GM06990 (cell line): ENCODE results near the gene SLC5A6.

Experiments used
- DNase-seq: peaks from one replicate; pipeline ENCODE4 v3.0.0-alpha.2; 2011; ENCODE audit not compliant: insufficient read length; ENCODE audit errors: extremely low read depth
- H3K27me3 ChIP-seq: replicated peaks from 2 replicates; pipeline ENCODE4 v1.6.0; 2011; ENCODE audit warnings: low read length; ENCODE audit not compliant: control insufficient read depth, insufficient read depth
- H3K36me3 ChIP-seq: 2 replicates; pipeline ENCODE4 v1.5.1; 2011; ENCODE audit warnings: low read length; ENCODE audit not compliant: control insufficient read depth, insufficient read depth
- H3K4me3 ChIP-seq: replicated peaks from 2 replicates; pipeline ENCODE4 v1.5.1; 2011; ENCODE audit warnings: low read depth, mild to moderate bottlenecking, control low read depth, low read length
- TF ChIP-seq, protein P1 (sequence below): IDR thresholded peaks from 2 replicates; pipeline ENCODE4 v1.5.1; 2011; ENCODE audit warnings: low read length, control low read depth, mild to moderate bottlenecking, inconsistent platforms; ENCODE audit not compliant: insufficient read depth, poor library complexity, severe bottlenecking

The SLC5A6 gene

DNA sequence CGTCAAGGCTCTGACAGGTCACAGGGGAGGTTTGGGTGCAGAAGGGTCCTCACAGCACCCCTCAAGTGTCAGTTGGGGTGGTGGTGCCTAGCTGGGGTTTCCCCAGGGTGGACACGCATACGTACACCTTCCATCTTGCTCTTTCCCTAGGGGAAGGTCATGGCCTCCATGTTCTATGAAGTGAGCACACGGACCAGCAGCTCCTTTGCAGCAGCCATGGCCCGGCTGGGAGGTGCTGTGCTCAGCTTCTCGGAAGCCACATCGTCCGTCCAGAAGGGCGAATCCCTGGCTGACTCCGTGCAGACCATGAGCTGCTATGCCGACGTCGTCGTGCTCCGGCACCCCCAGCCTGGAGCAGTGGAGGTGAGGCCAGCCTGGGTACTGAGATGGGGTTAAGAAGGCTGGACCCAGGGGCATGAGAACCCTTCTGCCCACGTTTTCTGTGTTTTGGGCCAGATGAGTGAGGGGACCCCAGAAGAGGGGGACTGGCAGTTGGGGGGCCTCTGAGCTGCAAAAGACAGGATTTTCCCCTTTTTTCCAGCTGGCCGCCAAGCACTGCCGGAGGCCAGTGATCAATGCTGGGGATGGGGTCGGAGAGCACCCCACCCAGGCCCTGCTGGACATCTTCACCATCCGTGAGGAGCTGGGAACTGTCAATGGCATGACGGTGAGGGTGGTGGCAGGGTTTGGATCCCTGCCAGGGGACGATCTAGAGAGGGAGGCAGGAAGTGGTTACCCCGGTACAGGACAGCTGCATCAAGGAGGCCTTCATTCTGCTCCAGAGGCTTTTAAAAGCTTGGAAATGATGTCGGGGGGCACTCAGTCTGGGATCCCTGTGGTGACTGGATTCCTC is 29.9 kb upstream of the SLC5A6 start:
- TF ChIP-seq, protein P1, sequence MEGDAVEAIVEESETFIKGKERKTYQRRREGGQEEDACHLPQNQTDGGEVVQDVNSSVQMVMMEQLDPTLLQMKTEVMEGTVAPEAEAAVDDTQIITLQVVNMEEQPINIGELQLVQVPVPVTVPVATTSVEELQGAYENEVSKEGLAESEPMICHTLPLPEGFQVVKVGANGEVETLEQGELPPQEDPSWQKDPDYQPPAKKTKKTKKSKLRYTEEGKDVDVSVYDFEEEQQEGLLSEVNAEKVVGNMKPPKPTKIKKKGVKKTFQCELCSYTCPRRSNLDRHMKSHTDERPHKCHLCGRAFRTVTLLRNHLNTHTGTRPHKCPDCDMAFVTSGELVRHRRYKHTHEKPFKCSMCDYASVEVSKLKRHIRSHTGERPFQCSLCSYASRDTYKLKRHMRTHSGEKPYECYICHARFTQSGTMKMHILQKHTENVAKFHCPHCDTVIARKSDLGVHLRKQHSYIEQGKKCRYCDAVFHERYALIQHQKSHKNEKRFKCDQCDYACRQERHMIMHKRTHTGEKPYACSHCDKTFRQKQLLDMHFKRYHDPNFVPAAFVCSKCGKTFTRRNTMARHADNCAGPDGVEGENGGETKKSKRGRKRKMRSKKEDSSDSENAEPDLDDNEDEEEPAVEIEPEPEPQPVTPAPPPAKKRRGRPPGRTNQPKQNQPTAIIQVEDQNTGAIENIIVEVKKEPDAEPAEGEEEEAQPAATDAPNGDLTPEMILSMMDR, result no peak
- Histone ChIP-seq H3K27me3 (no peaks in the 10 kb centered on the region), H3K36me3 (peaks cover 59% of the 10 kb centered on the region), H3K4me3 (no peak overlapping the region)
- DNase-seq, result no peak

DNA sequence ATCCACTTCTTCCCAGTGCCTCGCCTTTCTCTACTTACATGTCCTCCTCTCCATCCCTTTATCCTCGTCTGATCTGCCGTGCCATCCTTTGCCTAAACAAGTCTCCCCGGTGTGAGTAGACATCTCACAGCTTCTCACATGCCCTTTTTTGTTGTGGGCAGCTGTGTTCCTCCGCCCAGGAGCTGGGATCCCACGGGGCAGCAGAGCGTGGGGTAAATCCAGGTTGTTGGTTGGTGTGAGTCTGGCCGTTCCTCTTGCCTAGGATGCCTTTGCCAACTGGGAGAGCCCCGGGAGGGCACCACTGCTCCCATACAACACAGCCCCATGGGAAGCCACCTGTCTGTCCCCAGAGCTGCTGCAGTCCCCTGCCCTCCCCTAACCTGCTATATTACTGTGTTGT is 28.3 kb upstream of the SLC5A6 start:
- Histone ChIP-seq H3K36me3 (peaks cover 67% of the 10 kb centered on the region), H3K4me3 (no peak overlapping the region), H3K27me3 (no peaks in the 10 kb centered on the region)
- no peak for DNase-seq
- TF ChIP-seq, protein P1, result no peak

DNA sequence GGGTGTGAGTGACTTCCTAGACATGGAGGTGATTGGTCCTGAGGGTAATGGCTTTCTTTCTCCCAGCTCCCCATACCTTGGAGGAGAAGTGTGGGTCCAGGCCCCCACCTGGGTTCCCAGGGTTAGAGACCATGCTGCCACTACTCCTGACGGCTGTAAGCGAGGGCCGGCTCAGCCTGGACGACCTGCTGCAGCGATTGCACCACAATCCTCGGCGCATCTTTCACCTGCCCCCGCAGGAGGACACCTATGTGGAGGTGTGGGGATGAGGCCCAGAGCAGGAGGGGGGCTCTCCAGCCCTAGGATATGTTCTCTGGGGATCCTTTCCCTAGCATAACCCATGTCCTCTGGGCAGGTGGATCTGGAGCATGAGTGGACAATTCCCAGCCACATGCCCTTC is 26.9 kb upstream of the SLC5A6 start:
- Histone ChIP-seq H3K4me3 (no peak overlapping the region), H3K36me3 (peaks cover 77% of the 10 kb centered on the region), H3K27me3 (no peaks in the 10 kb centered on the region)
- no peak for DNase-seq
- TF ChIP-seq, protein P1, result no peak

DNA sequence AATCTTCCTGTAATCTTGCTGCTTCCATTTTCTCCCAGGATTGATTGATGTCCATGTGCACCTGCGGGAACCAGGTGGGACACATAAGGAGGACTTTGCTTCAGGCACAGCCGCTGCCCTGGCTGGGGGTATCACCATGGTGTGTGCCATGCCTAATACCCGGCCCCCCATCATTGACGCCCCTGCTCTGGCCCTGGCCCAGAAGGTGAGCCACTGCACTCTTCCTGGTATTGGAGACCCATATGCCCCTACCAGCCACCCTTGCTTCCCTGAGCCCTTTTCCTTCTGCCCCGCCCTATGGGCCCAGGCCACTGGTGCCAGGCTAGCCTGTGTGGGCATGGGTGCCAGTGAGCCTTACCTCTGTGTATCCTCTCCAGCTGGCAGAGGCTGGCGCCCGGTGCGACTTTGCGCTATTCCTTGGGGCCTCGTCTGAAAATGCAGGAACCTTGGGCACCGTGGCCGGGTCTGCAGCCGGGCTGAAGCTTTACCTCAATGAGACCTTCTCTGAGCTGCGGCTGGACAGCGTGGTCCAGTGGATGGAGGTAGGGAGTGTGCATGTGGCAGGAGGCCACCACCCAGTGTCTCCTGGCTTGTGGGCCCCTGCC is 25.4 kb upstream of the SLC5A6 start:
- Histone ChIP-seq H3K36me3 (peaks cover 81% of the 10 kb centered on the region), H3K4me3 (no peak overlapping the region), H3K27me3 (no peaks in the 10 kb centered on the region)
- TF ChIP-seq, protein P1, result no peak
- DNase-seq, result no peak

DNA sequence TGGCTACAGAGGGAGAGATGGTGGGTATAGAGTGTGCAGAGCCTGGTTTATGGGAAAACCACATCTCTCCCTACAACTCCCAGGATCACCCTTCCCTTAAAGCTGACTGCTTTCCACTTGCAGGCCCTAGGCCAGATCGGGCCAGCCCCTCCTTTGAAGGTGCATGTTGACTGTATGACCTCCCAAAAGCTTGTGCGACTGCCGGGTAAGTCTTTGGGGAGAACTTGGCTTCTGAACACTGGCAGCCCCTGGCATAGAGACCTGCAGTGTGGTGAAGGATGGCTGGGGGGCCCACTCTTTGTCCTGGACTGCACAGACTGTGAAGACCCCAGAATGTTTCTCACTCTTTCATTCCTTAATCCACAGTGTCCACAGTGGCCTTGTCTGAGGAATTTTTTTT is 24.6 kb upstream of the SLC5A6 start:
- TF ChIP-seq, protein P1, result no peak
- Histone ChIP-seq H3K36me3 (peaks cover 81% of the 10 kb centered on the region), H3K27me3 (no peaks in the 10 kb centered on the region), H3K4me3 (no peak overlapping the region)
- no peak for DNase-seq
